Tibial nerve (tissue), 4 donors: ENCODE measurements around the gene ARHGAP26. TPM values are rescaled to one million over a fixed set of nuclear protein-coding genes. Genes with fewer than 3 reads are reported as not detected.

Experiments used
- DNase-seq, 2 donors: peaks; one replicate each; pipeline ENCODE4 v3.0.0-alpha.2; 2019; ENCODE audit warnings: low spot score in 2 of 2
- H3K27ac ChIP-seq, 4 donors: fragments of 200-600 bp; sonication (generic) in 3 of 4; one replicate each; pipeline ENCODE4 v1.5.1; 2017 to 2019; ENCODE audit warnings: mild to moderate bottlenecking in 1 of 4
- H3K27me3 ChIP-seq, 2 donors: fragments of 200-600 bp; sonication (generic) in 1 of 2; one replicate each; pipeline versions ENCODE4 v1.5.1 to v1.6.0; 2017 to 2019
- H3K36me3 ChIP-seq, 3 donors: fragments of 200-600 bp; sonication (generic); one replicate each; pipeline ENCODE4 v1.5.1; 2018 to 2019
- H3K4me1 ChIP-seq, 4 donors: fragments of 200-600 bp; sonication (generic) in 3 of 4; one replicate each; pipeline ENCODE4 v1.5.1; 2017 to 2019
- H3K4me3 ChIP-seq, 4 donors: fragments of 200-600 bp; sonication (generic) in 3 of 4; one replicate each; pipeline ENCODE4 v1.5.1; 2017 to 2019; ENCODE audit warnings: mild to moderate bottlenecking in 1 of 4, moderate library complexity in 1 of 4
- H3K9me3 ChIP-seq, 4 donors: fragments of 200-600 bp; sonication (generic) in 3 of 4; one replicate each; pipeline ENCODE4 v1.5.1; 2017 to 2019
- CTCF ChIP-seq, 5 experiments: fragments of 200-600 bp in 3 of 5; fragments of 450-650 bp in 2 of 5; sonication (generic) in 3 of 5; IDR thresholded peaks; one replicate each; pipeline ENCODE4 v1.5.1; 2016 to 2019; ENCODE audit warnings: antibody characterized with exemption in 5 of 5, mild to moderate bottlenecking in 3 of 5, moderate library complexity in 2 of 5
- EP300 ChIP-seq, 2 donors: sonication (generic); formaldehyde crosslinking; IDR thresholded peaks; one replicate each; pipeline ENCODE4 v1.6.1; 2017; ENCODE audit warnings: antibody characterized with exemption in 2 of 2, mild to moderate bottlenecking in 1 of 2
- POLR2A ChIP-seq, 2 donors: fragments of 450-650 bp; IDR thresholded peaks; one replicate each; pipeline ENCODE4 v1.6.1; 2017; ENCODE audit warnings: antibody characterized with exemption in 2 of 2, mild to moderate bottlenecking in 2 of 2, moderate library complexity in 2 of 2
- WGBS, 2 donors: methylation state at CpG; one replicate each; pipeline ENCODE4 v1.1.5; 2018; 5-methylcytosine and 5-hydroxymethylcytosine counted together
- total RNA-seq, 4 donors: library from RNA; depleted of rRNA; stranded (reverse); fragments of >200 nt; gene quantifications; one replicate each; pipeline ENCODE4 v1.1.0, GENCODE V29; 2016

ARHGAP26 gene
- total RNA-seq, 4 donors from 2014 or later: 33.7 to 77.8 (median 57.8) TPM

- peak; percentile 67 to 71 for DNase-seq
- TF ChIP-seq CTCF (IDR thresholded peaks at IDR 0.05) (no peak), POLR2A (IDR thresholded peaks at IDR 0.05) (no peak), EP300 (IDR thresholded peaks at IDR 0.05) (peak in 1 of 2 donors; percentile 79)
- H3K27ac ChIP-seq: peak overlapping the region; percentile 18 to 82 (median 57)
- no peaks in the 10 kb centered on the region for H3K27me3 ChIP-seq
- H3K4me1 ChIP-seq: peaks cover 0 to 39% (median 12%) of the 10 kb centered on the region in 4 donors
- no peak overlapping the region for H3K4me3 ChIP-seq
- 27 to 40% methylated on average over 3 of the region's 3 CpGs for WGBS, 2 donors
- no peaks in the 10 kb centered on the region for H3K9me3 ChIP-seq
- H3K36me3 ChIP-seq: no peaks in the 10 kb centered on the region
These were observed 17.0 kb upstream of the ARHGAP26 start for GRCh38 chr5:142753116-142753631.

DNA sequence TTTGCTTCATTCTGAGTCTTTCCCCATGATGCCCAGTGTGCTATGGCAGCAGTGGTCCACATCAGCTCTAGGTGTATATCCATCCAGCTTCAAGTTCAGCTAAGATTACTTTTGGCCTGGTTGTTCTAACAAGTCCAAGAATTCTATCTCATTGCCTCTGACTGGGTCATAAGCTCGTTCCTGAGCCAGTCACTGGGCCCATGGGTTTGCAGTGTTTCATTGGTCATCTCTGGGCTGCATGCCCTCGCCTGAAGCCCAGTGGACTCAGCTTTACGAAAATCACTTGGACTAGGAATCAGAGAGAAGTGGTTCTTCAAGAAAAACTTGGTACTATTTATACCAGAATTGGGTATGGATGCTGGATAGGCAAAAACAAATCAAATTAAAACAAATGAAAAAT lies 16.1 kb upstream of the ARHGAP26 start:
- Histone ChIP-seq H3K4me3 (no peak overlapping the region), H3K36me3 (no peaks in the 10 kb centered on the region), H3K4me1 (peaks cover 0 to 31% (median 12%) of the 10 kb centered on the region in 4 donors), H3K27me3 (no peaks in the 10 kb centered on the region), H3K27ac (peak overlapping the region in 2 of 4 donors; percentile 47 to 82), H3K9me3 (no peaks in the 10 kb centered on the region)
- DNase-seq: peak; percentile 19 to 57
- WGBS, 2 donors: 74 to 79% methylated on average over 3 of the region's 3 CpGs
- no peak for TF ChIP-seq CTCF (IDR thresholded peaks at IDR 0.05)
- TF ChIP-seq POLR2A (IDR thresholded peaks at IDR 0.05): no peak
- no peak for TF ChIP-seq EP300 (IDR thresholded peaks at IDR 0.05)

- no peak overlapping the region for H3K4me3 ChIP-seq
- H3K27me3 ChIP-seq: no peaks in the 10 kb centered on the region
- TF ChIP-seq POLR2A (IDR thresholded peaks at IDR 0.05) (no peak), EP300 (IDR thresholded peaks at IDR 0.05) (no peak), CTCF (IDR thresholded peaks at IDR 0.05) (no peak)
- no peak for DNase-seq
- H3K4me1 ChIP-seq: peaks cover 0 to 24% (median 12%) of the 10 kb centered on the region in 4 donors
- 63 to 70% methylated on average over 3 of the region's 3 CpGs for WGBS, 2 donors
- H3K36me3 ChIP-seq: no peaks in the 10 kb centered on the region
- H3K27ac ChIP-seq: no peak overlapping the region
- no peaks in the 10 kb centered on the region for H3K9me3 ChIP-seq
These were observed 13.6 kb upstream of the ARHGAP26 start for GRCh38 chr5:142756576-142756975.

DNA sequence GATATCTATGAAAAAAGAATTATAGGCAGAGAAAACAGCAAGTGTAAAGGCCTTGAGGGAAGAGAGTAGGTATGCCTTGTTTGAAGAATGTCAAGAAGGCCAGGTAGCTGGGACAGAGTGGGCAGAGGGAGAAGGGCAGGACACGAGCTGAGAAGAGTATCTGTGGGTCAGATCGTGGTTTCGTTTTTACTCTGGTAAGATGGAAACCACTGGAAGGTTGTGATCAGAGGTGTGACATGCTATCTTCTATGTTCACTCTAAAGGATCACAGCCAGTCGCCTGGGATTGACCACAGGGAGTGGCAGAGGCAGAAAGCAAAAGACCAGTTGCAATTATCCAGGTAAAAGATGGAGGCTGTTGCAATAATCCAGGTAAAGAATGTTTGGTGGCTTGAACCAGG lies 12.6 kb upstream of the ARHGAP26 start:
- no peak overlapping the region for H3K27ac ChIP-seq
- H3K4me3 ChIP-seq: no peak overlapping the region
- WGBS, 2 donors: 88 to 91% methylated on average over 4 of the region's 4 CpGs
- TF ChIP-seq CTCF (IDR thresholded peaks at IDR 0.05) (no peak), EP300 (IDR thresholded peaks at IDR 0.05) (no peak), POLR2A (IDR thresholded peaks at IDR 0.05) (no peak)
- DNase-seq: no peak
- no peaks in the 10 kb centered on the region for H3K27me3 ChIP-seq
- peaks cover 0 to 15% (median 7%) of the 10 kb centered on the region in 4 donors for H3K4me1 ChIP-seq
- no peaks in the 10 kb centered on the region for H3K9me3 ChIP-seq
- H3K36me3 ChIP-seq: no peaks in the 10 kb centered on the region

DNA sequence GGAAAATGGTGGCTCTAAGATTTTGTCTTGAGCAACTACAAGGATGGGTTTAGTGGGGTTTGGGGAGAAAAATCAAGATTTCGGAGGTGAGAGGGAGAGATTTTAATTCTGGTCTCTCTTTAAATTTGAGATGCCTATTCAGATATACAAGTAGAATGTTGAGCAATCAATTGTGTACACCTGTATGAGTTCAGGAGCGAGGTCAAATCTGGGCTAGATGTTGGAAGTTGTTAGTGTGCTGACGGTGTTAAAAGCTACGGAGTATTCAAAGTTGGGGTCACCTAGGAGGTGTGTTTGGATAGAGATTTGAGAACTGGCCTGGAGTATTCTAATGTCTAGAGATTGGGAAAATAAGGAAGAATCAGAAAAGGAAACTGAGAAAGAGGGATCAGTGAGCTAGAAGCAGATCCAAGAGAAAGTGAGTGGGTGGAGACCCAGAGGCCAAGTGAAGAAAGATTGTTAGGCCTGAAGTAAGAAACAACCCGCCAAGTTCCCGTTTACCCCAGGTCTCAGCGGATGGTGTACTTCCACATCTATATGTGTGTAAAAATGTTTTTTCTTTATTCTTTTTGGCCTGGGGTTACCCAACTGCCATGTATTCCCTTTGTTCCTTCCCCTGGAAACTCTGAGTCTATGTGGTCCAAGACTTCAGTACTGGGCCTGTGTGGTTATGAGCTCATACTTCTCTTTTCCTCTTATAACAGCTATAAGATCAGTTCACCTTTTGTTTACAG lies 11.9 kb upstream of the ARHGAP26 start:
- WGBS, 2 donors: 82 to 84% methylated on average over 7 of the region's 7 CpGs
- Histone ChIP-seq H3K4me1 (peaks cover 0 to 8% (median 2%) of the 10 kb centered on the region in 4 donors), H3K27me3 (no peaks in the 10 kb centered on the region), H3K27ac (no peak overlapping the region), H3K36me3 (no peaks in the 10 kb centered on the region), H3K9me3 (no peaks in the 10 kb centered on the region), H3K4me3 (no peak overlapping the region)
- no peak for DNase-seq
- no peak for TF ChIP-seq CTCF (IDR thresholded peaks at IDR 0.05)
- no peak for TF ChIP-seq POLR2A (IDR thresholded peaks at IDR 0.05)
- peak in 1 of 2 donors; percentile 19 for TF ChIP-seq EP300 (IDR thresholded peaks at IDR 0.05)
